ENCODE results near the gene AXIN2. TPM values are rescaled to one million over a fixed set of nuclear protein-coding genes. Genes with fewer than 3 reads are reported as not detected.

The AXIN2 gene
- total RNA-seq, 4 donors from 2014 or later: 8.2 to 65.1 (median 42.0) TPM

- Histone ChIP-seq H3K27ac (no peak overlapping the region), H3K36me3 (no peaks in the 10 kb centered on the region), H3K4me1 (no peaks in the 10 kb centered on the region), H3K9me3 (no peaks in the 10 kb centered on the region), H3K27me3 (no peaks in the 10 kb centered on the region), H3K4me3 (no peak overlapping the region)
- intact Hi-C loops (cut with DNase I; ENCODE audit: low total_unique reads): no loop called here
- TF ChIP-seq POLR2A (IDR thresholded peaks at IDR 0.05) (no peak), CTCF (IDR thresholded peaks at IDR 0.05) (no peak)
- no peak for DNase-seq
Measured at GRCh38 chr17:65568918-65569317, 7.5 kb upstream of the AXIN2 start.

GRCh38 chr17:65567566-65567965 is 6.1 kb upstream of the AXIN2 start:
- Histone ChIP-seq H3K9me3 (no peaks in the 10 kb centered on the region), H3K4me3 (no peak overlapping the region), H3K4me1 (no peaks in the 10 kb centered on the region), H3K36me3 (no peaks in the 10 kb centered on the region), H3K27ac (no peak overlapping the region), H3K27me3 (no peaks in the 10 kb centered on the region)
- TF ChIP-seq POLR2A (IDR thresholded peaks at IDR 0.05) (no peak), CTCF (IDR thresholded peaks at IDR 0.05) (no peak)
- DNase-seq: no peak
- intact Hi-C loops (cut with DNase I; ENCODE audit: low total_unique reads): no loop called here

GRCh38 chr17:65565559-65565958 is 4.1 kb upstream of the AXIN2 start:
- intact Hi-C loops (cut with DNase I; ENCODE audit: low total_unique reads): no loop called here
- no peaks in the 10 kb centered on the region for H3K27me3 ChIP-seq
- peak overlapping the region in 1 of 2 donors; percentile 29 for H3K27ac ChIP-seq

GRCh38 chr17:65564793-65565192 is 3.3 kb upstream of the AXIN2 start:
- Histone ChIP-seq H3K36me3 (no peaks in the 10 kb centered on the region), H3K27ac (peak overlapping the region; percentile 29 to 61), H3K4me3 (no peak overlapping the region), H3K4me1 (no peaks in the 10 kb centered on the region), H3K27me3 (no peaks in the 10 kb centered on the region), H3K9me3 (no peaks in the 10 kb centered on the region)
- no peak for TF ChIP-seq CTCF (IDR thresholded peaks at IDR 0.05)
- no peak for TF ChIP-seq POLR2A (IDR thresholded peaks at IDR 0.05)
- peak; percentile 71 to 72 for DNase-seq
- intact Hi-C loops (cut with DNase I; ENCODE audit: low total_unique reads): no loop called here

More at GRCh38 chr17:65565559-65565958, 4.1 kb upstream of the AXIN2 start:
- no peaks in the 10 kb centered on the region for H3K4me1 ChIP-seq
- H3K36me3 ChIP-seq: no peaks in the 10 kb centered on the region
- TF ChIP-seq POLR2A (IDR thresholded peaks at IDR 0.05) (no peak), CTCF (IDR thresholded peaks at IDR 0.05) (no peak)
- no peak overlapping the region for H3K4me3 ChIP-seq
- DNase-seq: no peak
- no peaks in the 10 kb centered on the region for H3K9me3 ChIP-seq

- intact Hi-C loops (cut with DNase I; ENCODE audit: low total_unique reads): no loop called here
- H3K4me1 ChIP-seq: no peaks in the 10 kb centered on the region
- no peaks in the 10 kb centered on the region for H3K27me3 ChIP-seq
- DNase-seq: no peak
- H3K36me3 ChIP-seq: no peaks in the 10 kb centered on the region
- no peaks in the 10 kb centered on the region for H3K9me3 ChIP-seq
- H3K4me3 ChIP-seq: no peak overlapping the region
- no peak overlapping the region for H3K27ac ChIP-seq
- TF ChIP-seq CTCF (IDR thresholded peaks at IDR 0.05): no peak
- no peak for TF ChIP-seq POLR2A (IDR thresholded peaks at IDR 0.05)
Measured at GRCh38 chr17:65562206-65562531, 721 bp upstream of the AXIN2 start.
